Fibroblast of skin of back (primary cell): ENCODE data around the gene CHADL.
"Not testable (repeated sequence)": the region's sequence is repeated elsewhere in the genome, so short reads cannot be mapped to it uniquely, and the experiment has no call there.

Experiments
- DNase-seq: peaks from one replicate; pipeline ENCODE4 v3.0.0-alpha.2; 2013

CHADL gene

GRCh38 chr22:41181349-41182241 lies 59.1 kb downstream of the CHADL start:
- no peak for DNase-seq

GRCh38 chr22:41180926-41181325 lies 59.8 kb downstream of the CHADL start:
- DNase-seq = no peak

- DNase-seq = not testable (repeated sequence)
Observed at GRCh38 chr22:41180362-41180761, 60.4 kb downstream of the CHADL start.
